Posterior cingulate gyrus (tissue), 11 donors: ENCODE data around the gene GRPR.

Experiments used
- DNase-seq, 10 donors: peaks; one replicate each; pipeline versions ENCODE4 v3.0.0 to v3.0.0-alpha.2; 2020 to 2021; ENCODE audit warnings: mixed read lengths in 3 of 10
- intact Hi-C: fragments of 100-400 bp; cut with DNase I; formaldehyde crosslinking; loops from one replicate; pipeline ENCODE4 v1.15.1; 2023

The GRPR gene

GRCh38 chrX:16123222-16123786 lies at the start of gene GRPR:
Gene GRPR (plus strand): TSS chrX:16123565. CDS start chrX:16123954, 389 bp downstream.
- intact Hi-C loops: loop anchor here (10.0 kb wide), 1 partner anchor 551 kb away; no protein-coding TSS in a partner anchor
- DNase-seq: peak; percentile 55 to 96 (median 72)

GRCh38 chrX:16075087-16075486 lies 48.3 kb upstream of the GRPR start:
- intact Hi-C loops: no loop called here

DNA sequence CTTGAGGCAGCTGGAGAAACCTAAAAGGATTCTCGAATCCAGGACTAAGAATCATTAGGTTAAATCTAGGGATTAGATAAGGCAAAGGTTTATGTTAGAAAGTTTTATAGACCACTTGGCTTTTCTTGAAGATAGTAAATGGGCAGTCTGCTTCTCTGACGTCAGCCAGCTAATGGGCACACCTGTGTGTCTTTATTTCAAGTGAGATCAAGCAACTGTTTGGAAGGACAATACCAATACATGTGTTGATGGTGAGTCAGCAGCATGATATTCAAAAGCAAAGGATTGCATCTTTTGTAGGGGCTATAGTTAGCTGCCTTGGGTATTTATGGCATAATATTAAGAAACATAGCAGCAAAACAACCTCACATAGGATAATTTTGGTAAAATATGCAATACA lies 46.5 kb upstream of the GRPR start:
- intact Hi-C loops: no loop called here
- no peak for DNase-seq

More at GRCh38 chrX:16075087-16075486, 48.3 kb upstream of the GRPR start:
- DNase-seq: no peak

- intact Hi-C loops: no loop called here
- DNase-seq: no peak
These were observed 45.6 kb upstream of the GRPR start for GRCh38 chrX:16077811-16078210.

GRCh38 chrX:16081357-16081756 lies 42.0 kb upstream of the GRPR start:
- no peak for DNase-seq
- intact Hi-C loops: no loop called here

DNA sequence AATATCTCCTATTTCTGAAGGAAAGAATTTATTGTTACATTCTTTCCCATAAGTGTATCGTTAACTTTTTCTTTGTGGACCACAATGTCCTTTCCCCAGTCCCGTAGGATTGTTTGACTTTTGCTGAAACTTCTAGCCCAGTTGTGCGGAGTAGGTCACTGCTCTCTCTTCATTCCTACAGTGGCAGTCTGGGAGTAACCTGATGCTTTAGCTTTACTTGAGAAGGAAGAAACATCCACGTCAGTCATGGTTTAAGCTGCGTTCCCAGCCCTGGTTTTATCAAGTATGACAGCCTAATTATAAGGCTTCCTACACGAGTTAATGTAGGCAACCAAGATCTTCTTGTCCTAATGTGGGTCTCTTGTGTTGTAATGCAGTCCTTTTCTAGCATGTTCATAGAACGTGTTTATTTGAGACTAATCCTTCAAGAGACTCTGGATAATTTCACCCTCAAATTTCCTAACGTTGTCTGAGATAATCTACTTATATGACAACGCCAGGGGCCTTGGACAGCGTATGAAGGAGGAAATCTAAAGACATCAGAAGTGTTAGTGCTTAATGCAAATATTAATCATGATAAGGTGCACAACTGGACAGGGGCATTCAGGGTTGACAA lies 40.8 kb upstream of the GRPR start:
- intact Hi-C loops: no loop called here
- DNase-seq: no peak

- intact Hi-C loops: no loop called here
- DNase-seq: no peak
These were observed 36.3 kb upstream of the GRPR start for GRCh38 chrX:16087076-16087475.

- DNase-seq: no peak
- intact Hi-C loops: no loop called here
These were observed 34.3 kb upstream of the GRPR start for GRCh38 chrX:16089086-16089485.

- DNase-seq: no peak
- intact Hi-C loops: no loop called here
These were observed 27.2 kb upstream of the GRPR start for GRCh38 chrX:16096141-16096540.

- no peak for DNase-seq
- intact Hi-C loops: no loop called here
These were observed 22.7 kb upstream of the GRPR start for GRCh38 chrX:16100673-16101072.

GRCh38 chrX:16101581-16101980 lies 21.8 kb upstream of the GRPR start:
- DNase-seq: no peak
- intact Hi-C loops: no loop called here

DNA sequence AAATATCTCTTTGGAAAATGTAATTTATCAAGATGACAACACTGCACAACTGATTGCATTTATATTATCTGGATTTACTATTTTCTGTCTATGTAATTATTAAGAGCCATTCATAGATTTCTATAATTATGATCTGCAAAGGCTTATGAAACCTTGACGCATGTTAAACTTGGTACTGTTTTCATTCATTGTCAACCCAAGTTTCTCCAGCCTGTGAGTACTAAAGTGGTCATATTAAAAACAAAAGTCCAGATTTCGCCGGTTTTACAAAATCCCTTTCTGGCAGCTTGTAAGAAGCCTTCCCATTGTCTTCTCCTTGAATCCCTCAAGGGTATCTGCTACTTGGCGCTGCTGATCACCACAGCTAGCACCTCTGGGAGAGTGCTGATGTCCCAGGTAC lies 19.7 kb upstream of the GRPR start:
- intact Hi-C loops: no loop called here
- no peak for DNase-seq

DNA sequence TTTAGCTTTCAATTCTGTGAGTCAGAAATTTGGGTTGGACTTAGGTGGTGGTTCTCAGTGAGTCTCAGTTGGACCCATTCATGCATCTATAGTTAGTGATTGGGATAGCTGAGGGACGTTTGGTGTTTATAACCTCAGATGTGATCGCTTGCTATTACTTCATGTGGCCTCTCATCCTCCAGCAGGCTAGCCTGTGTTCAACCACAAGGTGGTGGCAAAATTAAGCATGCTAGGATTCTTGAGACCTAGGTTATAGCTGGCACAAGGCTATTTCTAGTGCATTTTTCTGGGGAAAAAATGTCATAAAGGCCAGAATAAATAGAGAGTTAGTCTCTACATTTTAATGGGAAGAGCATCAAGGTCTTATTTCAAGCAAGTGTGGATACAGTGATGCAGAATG lies 10.9 kb upstream of the GRPR start:
- DNase-seq: no peak
- intact Hi-C loops: no loop called here

DNA sequence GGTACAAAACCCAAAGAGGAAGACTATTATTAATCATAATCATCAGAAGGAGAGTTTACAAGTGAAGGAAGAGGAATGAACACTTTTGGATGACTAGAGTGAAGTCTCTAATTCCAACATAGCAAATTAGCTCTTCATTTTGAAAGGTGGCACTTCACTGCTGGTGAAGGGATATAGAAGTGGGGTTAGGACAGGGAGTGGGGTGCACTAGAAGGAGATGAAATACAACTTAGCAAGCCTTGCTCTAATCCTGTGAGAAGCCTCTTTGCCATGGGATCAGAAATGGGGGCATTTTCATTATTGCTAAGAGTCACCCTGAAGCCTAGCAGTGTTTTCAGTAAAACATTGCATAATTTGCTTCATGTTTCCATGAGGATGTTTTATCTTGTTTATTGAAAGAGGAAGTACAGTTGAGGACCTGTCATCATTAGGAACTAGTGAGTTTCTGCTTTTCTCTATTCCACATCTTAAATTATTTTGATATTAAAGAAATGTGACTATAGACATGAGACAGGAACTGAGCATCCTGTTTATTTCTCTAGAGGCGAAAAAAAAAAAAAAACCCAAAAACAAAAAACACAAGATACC lies 9.3 kb upstream of the GRPR start:
- DNase-seq: no peak
- intact Hi-C loops: no loop called here

GRCh38 chrX:16114611-16115010 lies 8.8 kb upstream of the GRPR start:
- no peak for DNase-seq
- intact Hi-C loops: no loop called here

GRCh38 chrX:16119353-16120220 lies 3.8 kb upstream of the GRPR start:
- intact Hi-C loops: loop anchor here (10.0 kb wide), 1 partner anchor 555 kb away; no protein-coding TSS in a partner anchor
- DNase-seq: no peak

DNA sequence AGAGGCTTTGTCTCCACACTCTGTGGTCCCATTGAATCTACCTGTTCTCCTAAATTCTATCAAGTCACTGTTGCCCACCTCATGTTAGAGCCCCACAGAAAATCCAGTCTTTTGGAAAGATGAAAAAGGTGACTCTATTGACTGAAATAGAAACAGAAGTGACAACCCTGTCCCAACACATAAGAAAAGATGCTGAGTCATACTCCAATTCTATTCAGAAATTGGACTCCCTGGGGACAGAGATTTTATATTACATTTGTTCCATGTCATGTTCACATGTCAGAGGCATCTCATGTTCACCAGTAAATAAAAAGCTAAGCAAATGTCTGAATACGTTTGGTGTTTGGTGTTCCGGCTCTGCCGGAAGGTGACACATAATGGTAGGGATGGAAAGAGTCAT lies 2.9 kb upstream of the GRPR start:
- intact Hi-C loops: loop anchor here (10.0 kb wide), 1 partner anchor 554 kb away; no protein-coding TSS in a partner anchor

GRCh38 chrX:16124201-16124600 lies 836 bp downstream of the GRPR start:
- intact Hi-C loops: loop anchor here (10.0 kb wide), 1 partner anchor 551 kb away; no protein-coding TSS in a partner anchor

More for the DNA sequence above, 2.9 kb upstream of the GRPR start:
- no peak for DNase-seq

DNA sequence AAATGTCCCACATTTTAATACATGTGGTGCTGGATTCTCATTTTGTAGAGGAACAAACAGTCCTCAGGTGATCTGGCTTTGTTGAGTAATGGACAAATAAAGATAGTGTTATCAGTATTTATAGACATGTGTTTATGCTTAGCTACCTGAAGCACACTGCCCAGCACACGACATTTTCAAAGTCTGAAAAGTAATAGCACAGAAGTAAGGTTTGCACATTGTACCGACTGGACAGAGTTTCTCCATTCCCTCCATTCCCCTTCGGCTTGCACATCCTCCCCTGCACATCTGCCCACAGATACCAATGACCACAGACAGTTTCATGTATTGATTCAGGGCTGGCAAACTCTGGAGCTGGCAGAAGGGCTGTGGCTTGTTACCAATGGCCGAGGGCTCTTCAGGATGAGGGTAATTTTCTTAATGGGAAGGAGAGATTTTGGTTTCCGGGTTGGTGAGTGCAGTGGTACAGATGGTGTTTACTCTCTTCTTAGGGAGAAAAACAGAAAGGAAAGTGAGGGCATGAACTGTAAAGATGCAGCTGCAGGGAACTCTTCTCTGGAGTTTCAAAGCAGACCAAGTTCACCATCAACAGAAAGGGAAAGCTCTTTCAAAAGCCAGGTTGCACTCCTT lies 2.3 kb downstream of the GRPR start:
- intact Hi-C loops: loop anchor here (10.0 kb wide), 1 partner anchor 549 kb away; no protein-coding TSS in a partner anchor
- no peak for DNase-seq

More at GRCh38 chrX:16124201-16124600, 836 bp downstream of the GRPR start:
- no peak for DNase-seq

- DNase-seq: no peak
- intact Hi-C loops: no loop called here
These were observed 7.3 kb downstream of the GRPR start for GRCh38 chrX:16130707-16131106.
